Glomerular endothelial cell (primary cell): ENCODE data around the gene IQGAP2. TPM values are rescaled to one million over a fixed set of nuclear protein-coding genes. Genes with fewer than 3 reads are reported as not detected.
"Not testable (repeated sequence)": the region's sequence is repeated elsewhere in the genome, so short reads cannot be mapped to it uniquely, and the experiment has no call there.

Experiments used
- DNase-seq: peaks from one replicate; pipeline ENCODE4 v3.0.0-alpha.2; 2011; ENCODE audit warnings: low read depth, low spot score; ENCODE audit errors: extremely low read depth
- total RNA-seq: library from RNA; depleted of rRNA; stranded (reverse); fragments of >200 nt; gene quantifications from 2 replicates; pipeline ENCODE4 v1.2.3, GENCODE V29; 2015

Gene IQGAP2
- total RNA-seq, 1 donor from 2014 or later, result 3.6 TPM

GRCh38 chr5:76592692-76593091, 189.6 kb downstream of the IQGAP2 start:
- no peak for DNase-seq

GRCh38 chr5:76594107-76594506, 191.0 kb downstream of the IQGAP2 start:
- no peak for DNase-seq

- no peak for DNase-seq
Observed at GRCh38 chr5:76595755-76596481, 192.8 kb downstream of the IQGAP2 start.

GRCh38 chr5:76598531-76598930, 195.4 kb downstream of the IQGAP2 start:
- no peak for DNase-seq

- no peak for DNase-seq
Observed at GRCh38 chr5:76600716-76601115, 197.6 kb downstream of the IQGAP2 start.

GRCh38 chr5:76601470-76601869, 198.4 kb downstream of the IQGAP2 start:
- DNase-seq, result peak; percentile 70

- no peak for DNase-seq
Observed at GRCh38 chr5:76602094-76602726, 199.1 kb downstream of the IQGAP2 start.

- DNase-seq, result not testable (repeated sequence)
Observed at GRCh38 chr5:76603991-76604390, 200.9 kb downstream of the IQGAP2 start.

GRCh38 chr5:76604838-76605237, 201.8 kb downstream of the IQGAP2 start:
- DNase-seq, result no peak

GRCh38 chr5:76606701-76607100, 203.6 kb downstream of the IQGAP2 start:
- DNase-seq, result no peak

- no peak for DNase-seq
Observed at GRCh38 chr5:76607353-76607871, 204.3 kb downstream of the IQGAP2 start.

- DNase-seq, result no peak
Observed at GRCh38 chr5:76608833-76609232, 205.7 kb downstream of the IQGAP2 start.

- DNase-seq, result no peak
Observed at GRCh38 chr5:76610196-76610595, 207.1 kb downstream of the IQGAP2 start.

GRCh38 chr5:76612942-76613341, 209.9 kb downstream of the IQGAP2 start:
- no peak for DNase-seq

GRCh38 chr5:76615759-76616158, 212.7 kb downstream of the IQGAP2 start:
- DNase-seq, result no peak

GRCh38 chr5:76616206-76616605, 213.1 kb downstream of the IQGAP2 start:
- DNase-seq, result no peak

GRCh38 chr5:76617229-76617628, 214.1 kb downstream of the IQGAP2 start:
- DNase-seq, result no peak

- DNase-seq, result no peak
Observed at GRCh38 chr5:76617675-76618074, 214.6 kb downstream of the IQGAP2 start.

GRCh38 chr5:76620166-76620565, 217.1 kb downstream of the IQGAP2 start:
- DNase-seq, result no peak

GRCh38 chr5:76622076-76622475, 219.0 kb downstream of the IQGAP2 start:
- DNase-seq, result no peak

GRCh38 chr5:76622973-76623596, 220.0 kb downstream of the IQGAP2 start, which contains the start of gene F2RL2:
Gene F2RL2, minus strand, starts transcription at chr5:76623403. Its CDS starts 173 bp downstream, at chr5:76623230.
- DNase-seq, result no peak
